HG02571 (cell line): Measurements from ENCODE around the gene MRPS16.

Experiments
- ATAC-seq: cut with Tn5 transposase; IDR thresholded peaks from one replicate; pipeline ENCODE4 v1.9.1; 2021; ENCODE audit warnings: mild to moderate bottlenecking, moderate library complexity; ENCODE audit not compliant: unreplicated experiment

MRPS16 gene

GRCh38 chr10:73244866-73245477 lies 7.5 kb downstream of the MRPS16 start:
- no peak for ATAC-seq

- ATAC-seq = no peak
These were observed 12.5 kb downstream of the MRPS16 start for GRCh38 chr10:73239908-73240307.

DNA sequence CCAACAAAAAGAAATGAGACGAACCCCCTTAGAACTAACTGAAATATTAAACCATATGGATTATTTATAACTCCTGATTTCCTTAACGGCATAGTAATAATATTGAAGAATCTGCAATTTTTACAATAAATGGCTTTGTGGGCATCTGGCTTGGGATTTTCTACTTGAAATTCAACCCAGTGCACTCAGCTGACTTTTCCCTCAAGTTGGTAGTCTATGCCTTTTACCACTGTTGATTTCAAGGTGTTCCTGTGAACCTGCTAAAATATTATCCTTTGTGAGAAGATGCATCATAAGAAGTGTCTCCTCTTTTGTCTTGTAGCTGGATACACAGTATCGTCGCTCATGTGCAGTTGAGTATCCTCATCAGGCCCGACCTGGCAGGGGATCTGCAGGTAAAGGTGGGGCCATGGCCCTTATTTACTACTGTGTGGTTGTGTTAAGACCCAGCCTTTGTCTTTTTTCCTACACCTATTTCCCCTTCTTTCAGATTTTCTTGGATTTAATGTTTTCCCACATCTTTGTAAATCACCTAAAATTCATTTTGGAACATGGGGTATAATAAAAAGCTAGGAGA lies 13.4 kb downstream of the MRPS16 start:
- no peak for ATAC-seq

- ATAC-seq = no peak
These were observed 17.7 kb downstream of the MRPS16 start for GRCh38 chr10:73234695-73235094.

GRCh38 chr10:73233883-73234282 lies 18.6 kb downstream of the MRPS16 start:
- ATAC-seq = no peak

DNA sequence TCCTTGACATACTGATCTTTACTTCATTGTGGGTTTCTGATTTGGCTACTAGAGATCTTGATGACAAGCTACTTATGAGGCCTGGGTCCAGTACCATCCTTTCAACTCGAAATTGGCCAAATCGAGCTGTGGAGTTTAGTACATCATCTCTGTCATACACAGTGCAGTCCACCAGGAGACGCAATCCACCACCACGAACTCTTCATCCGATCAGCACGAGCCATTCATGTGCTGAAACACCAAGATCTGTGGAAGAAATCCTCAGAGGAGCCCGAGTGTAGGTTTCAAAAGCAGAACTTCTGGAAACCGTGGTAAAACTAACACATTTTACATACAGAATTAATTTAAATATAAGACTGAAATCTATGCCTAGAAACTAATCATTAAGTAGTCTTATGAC lies 19.6 kb downstream of the MRPS16 start:
- no peak for ATAC-seq

- no peak for ATAC-seq
These were observed 22.9 kb downstream of the MRPS16 start for GRCh38 chr10:73229567-73229966.

DNA sequence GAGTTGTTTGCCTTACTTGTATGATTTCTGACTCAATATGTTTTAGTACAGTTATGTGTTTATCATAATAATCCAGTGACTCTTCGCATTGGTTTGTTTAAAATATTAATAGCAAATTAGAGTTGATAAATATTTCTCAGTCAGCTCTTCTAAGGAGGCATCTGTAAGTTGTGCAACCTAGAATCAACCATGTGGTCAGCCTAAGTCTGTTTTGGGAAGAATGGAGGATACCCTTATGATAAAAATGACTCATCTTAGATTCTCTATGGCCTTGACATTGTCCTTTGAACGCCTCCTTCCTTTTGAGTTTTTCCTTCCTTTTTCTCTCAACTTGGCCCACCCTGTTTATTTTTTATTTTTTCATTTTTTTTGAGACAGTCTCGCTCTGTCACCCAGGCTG lies 24.2 kb downstream of the MRPS16 start:
- ATAC-seq = no peak

DNA sequence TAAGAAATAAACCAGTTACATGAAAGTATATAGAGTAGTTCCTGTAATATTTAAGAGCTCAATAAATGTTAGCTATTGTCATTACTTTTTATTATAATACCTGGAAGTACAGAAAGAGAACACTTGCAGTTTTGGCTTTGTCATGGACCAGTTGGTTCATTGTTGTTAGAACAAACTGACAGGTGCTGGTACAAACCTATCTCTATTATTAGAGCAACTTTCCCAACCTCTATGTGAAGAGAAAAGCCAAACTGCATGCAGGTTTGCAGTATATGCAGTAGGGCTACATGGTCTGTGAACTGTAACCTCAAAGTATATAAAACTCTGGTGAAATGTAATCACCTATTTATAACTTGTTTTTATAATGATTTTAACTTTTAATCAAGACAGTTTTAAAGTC lies 25.8 kb downstream of the MRPS16 start:
- no peak for ATAC-seq

DNA sequence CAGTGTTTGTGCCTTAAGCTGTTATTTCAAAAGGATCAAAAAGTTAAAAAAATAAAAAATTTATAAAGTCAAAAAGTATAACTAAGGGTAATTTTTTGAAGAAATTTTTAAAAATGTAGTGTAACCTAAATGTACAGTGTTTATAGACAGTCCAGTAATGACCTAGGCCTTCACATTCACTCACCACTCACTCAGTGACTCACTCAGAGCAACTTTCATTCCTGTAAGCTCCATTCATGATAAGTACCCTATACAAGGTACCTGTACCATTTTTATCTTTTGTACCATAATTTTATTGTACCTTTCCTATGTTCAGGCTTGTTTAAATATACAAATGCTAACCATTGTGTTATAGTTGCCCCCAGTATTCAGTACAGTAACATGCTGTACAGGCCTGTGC lies 26.9 kb downstream of the MRPS16 start:
- no peak for ATAC-seq

DNA sequence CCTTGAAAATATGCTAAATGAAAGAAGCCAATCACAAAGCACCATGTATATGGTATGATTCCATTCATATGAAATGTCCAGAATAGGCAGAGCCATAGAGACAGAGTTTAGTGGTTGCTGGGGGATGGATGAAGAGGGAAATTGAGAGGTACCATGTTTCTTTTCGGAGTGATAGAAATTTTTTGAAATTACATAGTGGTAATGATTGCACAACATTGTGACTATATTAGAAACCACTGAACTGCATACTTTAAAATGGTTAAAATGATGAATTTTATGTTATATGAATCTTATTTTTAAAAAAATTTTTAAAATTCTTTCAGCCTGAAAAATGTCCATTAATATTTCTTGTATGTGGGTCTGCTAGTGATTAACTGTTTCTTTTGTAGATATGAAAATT lies 31.5 kb downstream of the MRPS16 start:
- ATAC-seq = no peak

DNA sequence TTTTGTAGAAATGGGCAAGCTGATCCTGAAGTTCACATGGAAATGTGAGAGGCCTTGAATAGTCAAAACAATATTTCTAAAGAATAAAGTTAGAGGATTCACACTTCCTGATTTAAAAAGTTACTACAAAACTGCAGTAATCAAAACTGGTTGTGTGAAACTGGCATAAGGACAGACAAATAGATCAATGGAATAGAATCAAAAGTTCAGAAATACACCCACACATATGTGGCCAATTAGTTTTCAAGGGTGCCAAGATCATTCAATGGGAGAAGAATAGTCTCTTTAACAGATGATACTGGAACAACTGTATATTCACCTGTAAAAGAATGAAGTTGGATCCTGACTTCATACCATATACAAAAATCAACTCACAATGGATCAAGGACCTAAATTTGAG lies 33.1 kb downstream of the MRPS16 start:
- ATAC-seq = no peak

- ATAC-seq = no peak
These were observed 33.8 kb downstream of the MRPS16 start for GRCh38 chr10:73218431-73219191.

DNA sequence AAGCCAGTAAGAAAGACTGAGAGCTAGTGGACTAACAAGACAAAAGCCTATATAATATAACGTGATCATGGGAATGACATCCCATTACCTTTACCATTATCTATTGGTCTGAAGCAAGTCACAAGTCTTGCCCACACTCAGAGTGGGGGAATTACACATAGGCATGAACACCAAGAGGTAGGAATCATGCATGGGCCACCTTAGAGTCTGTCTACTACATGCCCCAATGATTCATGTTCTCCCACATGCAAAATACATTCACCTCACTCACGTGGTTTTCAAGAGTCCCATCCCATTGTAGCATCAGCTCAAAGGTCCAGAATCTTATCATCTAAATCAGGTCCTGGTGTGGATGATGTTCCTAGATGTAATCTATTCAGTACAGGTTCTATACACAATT lies 34.8 kb downstream of the MRPS16 start:
- no peak for ATAC-seq

DNA sequence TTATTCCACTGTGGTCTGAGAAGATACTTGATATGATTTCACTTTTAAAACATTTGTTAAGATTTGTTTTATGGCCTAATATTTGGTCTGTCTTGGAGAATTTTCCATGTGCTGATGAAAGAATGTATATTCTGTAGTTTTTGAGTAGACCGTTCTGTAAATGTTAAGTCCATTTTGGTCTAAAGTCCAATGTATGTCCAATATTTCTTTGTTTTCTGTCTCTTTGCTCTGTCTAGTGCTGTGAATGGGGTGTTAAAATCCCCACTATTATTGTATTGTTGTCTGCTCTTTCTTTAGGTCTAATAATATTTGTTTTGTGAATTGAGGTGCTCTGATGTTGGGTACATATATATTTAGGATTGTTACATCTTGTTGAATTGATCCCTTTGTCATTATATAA lies 36.7 kb downstream of the MRPS16 start:
- ATAC-seq = no peak

DNA sequence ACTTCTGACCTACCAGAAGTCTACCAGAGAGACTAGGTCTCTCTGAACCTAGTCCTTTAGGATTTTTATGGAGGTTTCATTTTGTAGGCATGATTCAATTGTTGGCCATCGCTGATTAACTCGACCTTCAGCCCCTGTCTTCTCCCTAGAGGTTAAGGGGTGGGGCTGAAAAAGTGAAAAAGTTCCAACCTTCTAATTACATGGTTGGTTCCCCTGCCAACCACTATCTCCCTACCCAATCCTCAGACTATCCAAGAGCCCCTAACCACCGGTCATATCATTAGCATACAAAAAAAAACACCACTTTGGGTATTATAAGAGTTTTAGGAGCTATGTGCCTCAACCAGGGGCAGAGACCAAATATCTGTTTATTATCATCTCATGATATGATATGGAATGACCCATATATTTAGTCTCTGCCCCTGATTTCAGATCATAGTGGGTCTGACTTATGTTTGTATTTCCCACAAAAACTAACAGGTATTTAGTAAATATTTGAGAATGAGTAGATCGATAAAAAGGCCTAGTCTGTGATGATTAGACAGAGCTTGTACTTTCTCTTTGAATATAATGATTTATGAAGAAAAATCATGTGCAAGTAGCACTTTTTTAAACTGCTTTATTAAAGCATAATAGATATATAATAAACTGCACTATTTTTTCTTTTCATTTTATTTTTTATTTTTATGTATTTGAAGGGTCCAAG lies 41.2 kb downstream of the MRPS16 start:
- ATAC-seq = no peak

GRCh38 chr10:73210395-73211105 lies 41.9 kb downstream of the MRPS16 start:
- ATAC-seq = no peak

DNA sequence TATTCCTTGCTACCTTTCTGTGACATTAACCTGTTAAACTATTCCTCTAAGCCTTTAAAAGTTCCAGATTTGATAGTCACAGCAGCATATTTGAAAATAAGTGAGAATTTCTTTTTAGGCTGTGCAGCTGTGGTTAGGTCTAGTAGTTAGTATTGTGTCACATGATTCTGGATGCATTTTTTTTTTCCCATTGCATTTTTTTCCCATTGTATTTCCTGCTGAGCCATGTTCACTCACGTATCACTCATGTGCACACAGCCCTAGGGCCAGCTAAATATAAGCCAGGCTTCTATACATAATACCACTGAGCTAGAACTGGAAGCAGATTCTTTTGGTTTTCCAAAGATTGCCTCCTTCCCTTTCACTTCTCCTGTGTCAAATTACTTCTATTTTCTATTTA lies 42.7 kb downstream of the MRPS16 start:
- ATAC-seq = no peak

DNA sequence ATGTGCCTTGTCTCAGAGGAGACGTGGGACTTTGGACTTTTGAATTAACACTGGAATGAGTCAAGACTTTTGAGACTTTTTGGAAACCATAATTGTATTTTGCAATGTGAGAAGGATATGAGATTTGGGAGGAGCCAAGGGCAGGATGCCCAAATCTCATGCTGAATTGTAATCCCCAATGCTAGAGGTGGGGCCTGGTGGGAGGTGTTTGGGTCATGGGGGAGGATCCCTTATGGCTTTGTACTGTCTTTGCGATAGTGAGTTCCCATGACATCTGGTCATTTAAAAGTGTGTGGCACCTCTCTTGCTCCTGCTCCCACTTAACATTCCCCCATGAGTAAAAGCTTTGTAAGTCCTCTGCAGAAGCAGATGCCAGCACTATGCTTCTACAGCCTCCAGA lies 44.6 kb downstream of the MRPS16 start:
- no peak for ATAC-seq

- ATAC-seq = no peak
These were observed 46.1 kb downstream of the MRPS16 start for GRCh38 chr10:73206385-73206784.

- ATAC-seq = no peak
These were observed 46.6 kb downstream of the MRPS16 start for GRCh38 chr10:73205890-73206289.
